ENCODE data around the gene TAF11L14.
"Not testable (repeated sequence)": the region's sequence is repeated elsewhere in the genome, so short reads cannot be mapped to it uniquely, and the experiment has no call there.

TAF11L14 gene

GRCh38 chr5:17634160-17634559 is at the start of gene TAF11L14:
Gene TAF11L14 (plus strand): TSS chr5:17634460.
- DNase-seq, result no peak

- not testable (repeated sequence) for DNase-seq
Observed at GRCh38 chr5:17585658-17586057, 48.6 kb upstream of the TAF11L14 start, which contains the start of gene TAF11L7. Gene TAF11L7 (minus strand): TSS chr5:17585758.

DNA sequence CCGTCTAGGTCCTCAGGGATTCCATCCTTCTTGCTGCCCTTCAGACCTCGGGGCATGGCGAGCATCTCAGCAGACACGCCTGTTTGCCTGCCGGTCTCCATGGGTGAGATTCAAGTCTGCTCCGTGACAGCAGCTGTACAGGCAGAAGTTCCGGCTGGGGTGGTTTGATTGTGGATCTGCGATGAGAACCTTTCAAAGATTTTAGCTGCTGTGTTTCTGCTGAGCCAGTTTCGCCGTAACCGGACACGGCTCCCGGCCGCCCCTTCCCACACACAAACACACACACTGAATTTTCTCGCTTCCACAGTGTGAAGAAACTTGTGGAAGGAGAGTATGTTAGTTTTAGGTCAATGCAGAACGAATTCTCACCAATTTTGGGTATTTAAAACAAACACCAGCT is 43.4 kb upstream of the TAF11L14 start, which contains the start of gene TAF11L8:
Gene TAF11L8 (minus strand): TSS at position 101 of the 400 bp plus-strand sequence.
- DNase-seq, result not testable (repeated sequence)

- not testable (repeated sequence) for DNase-seq
Observed at GRCh38 chr5:17594255-17594654, 40.0 kb upstream of the TAF11L14 start, which contains the start of gene TAF11L9. Gene TAF11L9 (minus strand): TSS chr5:17594394.

DNA sequence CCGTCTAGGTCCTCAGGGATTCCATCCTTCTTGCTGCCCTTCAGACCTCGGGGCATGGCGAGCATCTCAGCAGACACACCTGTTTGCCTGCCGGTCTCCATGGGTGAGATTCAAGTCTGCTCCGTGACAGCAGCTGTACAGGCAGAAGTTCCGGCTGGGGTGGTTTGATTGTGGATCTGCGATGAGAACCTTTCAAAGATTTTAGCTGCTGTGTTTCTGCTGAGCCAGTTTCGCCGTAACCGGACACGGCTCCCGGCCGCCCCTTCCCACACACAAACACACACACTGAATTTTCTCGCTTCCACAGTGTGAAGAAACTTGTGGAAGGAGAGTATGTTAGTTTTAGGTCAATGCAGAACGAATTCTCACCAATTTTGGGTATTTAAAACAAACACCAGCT is 36.5 kb upstream of the TAF11L14 start, which contains the start of gene TAF11L10:
Gene TAF11L10 (minus strand): TSS at position 101 of the 400 bp plus-strand sequence.
- not testable (repeated sequence) for DNase-seq

DNA sequence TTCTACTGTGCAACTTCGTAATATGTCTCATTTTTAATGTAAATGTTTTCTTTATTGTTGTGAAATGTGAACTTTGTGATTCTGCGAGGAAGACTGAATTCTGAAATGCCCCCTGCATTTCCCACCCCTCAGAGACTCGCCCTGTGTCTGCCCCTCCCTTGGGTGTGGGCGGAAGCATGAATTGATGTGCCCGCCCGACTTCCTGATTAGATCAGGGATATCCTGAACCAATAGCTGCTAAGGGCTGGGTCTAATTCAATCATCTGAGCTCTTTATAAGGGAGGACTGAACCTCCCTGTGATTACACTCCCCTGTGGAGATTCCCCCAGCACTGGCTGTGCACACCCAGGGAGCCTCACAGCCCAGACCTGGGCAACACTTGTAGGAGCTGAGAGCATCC is 30.4 kb upstream of the TAF11L14 start, which contains the start of gene TAF11L11:
Gene TAF11L11 (plus strand): TSS at position 304 of the 400 bp plus-strand sequence.
- DNase-seq, result not testable (repeated sequence)

DNA sequence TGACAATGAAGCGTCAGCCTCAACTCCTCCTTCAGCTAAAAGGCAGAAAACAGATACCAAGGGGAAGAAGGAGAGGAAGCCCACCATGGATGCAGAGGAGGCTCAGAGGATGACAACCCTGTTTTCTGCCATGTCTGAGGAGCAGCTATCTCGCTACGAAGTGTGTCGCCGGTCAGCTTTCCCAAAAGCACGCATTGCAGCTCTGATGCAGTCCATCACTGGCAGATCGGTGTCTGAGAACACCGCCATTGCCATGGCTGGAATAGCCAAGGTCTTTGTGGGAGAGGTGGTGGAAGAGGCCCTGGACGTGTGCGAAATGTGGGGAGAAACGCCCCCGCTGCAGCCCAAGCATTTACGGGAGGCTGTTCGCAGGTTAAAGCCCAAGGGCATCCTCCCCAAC is 29.3 kb upstream of the TAF11L14 start:
- DNase-seq, result no peak

- not testable (repeated sequence) for DNase-seq
Observed at GRCh38 chr5:17607461-17607860, 26.8 kb upstream of the TAF11L14 start.

DNA sequence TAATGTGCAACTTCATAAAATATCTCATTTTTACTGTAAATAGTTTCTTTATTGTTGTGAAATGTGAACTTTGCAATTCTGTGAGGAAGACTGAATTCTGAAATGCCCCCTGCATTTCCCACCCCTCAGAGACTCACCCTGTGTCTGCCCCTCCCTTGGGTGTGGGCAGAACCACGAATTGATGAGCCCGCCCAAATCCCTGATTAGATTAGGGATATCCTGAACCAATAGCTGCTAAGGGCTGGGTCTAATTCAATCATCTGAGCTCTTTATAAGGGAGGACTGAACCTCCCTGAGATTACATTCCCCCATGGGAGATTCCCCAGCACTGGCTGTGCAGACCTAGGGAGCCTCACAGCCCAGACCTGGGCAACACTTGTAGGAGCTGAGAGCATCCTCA is 24.2 kb upstream of the TAF11L14 start, which contains the start of gene TAF11L12:
Gene TAF11L12 (plus strand): TSS at position 301 of the 400 bp plus-strand sequence.
- DNase-seq, result not testable (repeated sequence)

- no peak for DNase-seq
Observed at GRCh38 chr5:17614872-17615605, 19.2 kb upstream of the TAF11L14 start.

DNA sequence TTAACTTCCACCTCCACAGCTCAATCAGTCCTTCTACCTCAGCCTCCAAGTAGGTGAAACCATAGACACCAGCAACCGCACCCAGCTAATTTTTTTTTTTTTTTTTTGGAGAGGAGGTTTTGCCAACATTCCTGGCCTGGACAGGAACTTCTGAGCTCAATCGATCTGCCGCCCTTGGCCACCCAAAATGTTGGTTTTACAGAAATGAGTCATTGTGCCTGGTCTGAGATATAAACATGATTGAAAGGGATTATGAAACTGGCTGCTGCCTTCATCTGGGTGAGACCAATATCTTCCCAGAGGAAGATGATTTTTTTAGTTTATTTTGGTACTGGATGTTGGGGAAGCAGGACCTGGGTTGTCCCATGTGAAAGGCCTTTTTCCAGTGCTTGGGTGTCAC is 14.9 kb upstream of the TAF11L14 start:
- DNase-seq, result no peak

- no peak for DNase-seq
Observed at GRCh38 chr5:17620627-17621026, 13.6 kb upstream of the TAF11L14 start.

DNA sequence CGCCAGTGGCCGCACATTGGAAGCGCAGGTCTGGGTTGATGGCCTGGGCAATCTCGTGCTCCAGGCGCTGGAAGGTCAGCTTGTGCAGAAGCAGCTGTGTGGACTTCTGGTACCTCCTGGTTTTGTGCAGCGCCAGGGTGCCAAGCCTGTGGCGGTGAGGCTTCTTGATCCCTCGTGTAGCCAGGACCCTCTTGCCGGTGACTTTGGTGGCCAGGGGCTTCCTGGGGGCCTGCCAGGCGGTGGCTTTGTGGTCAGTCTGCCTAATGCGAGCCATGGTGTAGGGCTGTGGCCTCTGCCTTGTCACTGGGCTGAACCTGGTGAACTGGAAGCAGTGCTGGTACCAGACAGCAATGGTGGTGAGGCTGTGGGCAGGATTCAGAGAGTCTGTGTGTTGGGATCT is 8.6 kb upstream of the TAF11L14 start:
- DNase-seq, result no peak

DNA sequence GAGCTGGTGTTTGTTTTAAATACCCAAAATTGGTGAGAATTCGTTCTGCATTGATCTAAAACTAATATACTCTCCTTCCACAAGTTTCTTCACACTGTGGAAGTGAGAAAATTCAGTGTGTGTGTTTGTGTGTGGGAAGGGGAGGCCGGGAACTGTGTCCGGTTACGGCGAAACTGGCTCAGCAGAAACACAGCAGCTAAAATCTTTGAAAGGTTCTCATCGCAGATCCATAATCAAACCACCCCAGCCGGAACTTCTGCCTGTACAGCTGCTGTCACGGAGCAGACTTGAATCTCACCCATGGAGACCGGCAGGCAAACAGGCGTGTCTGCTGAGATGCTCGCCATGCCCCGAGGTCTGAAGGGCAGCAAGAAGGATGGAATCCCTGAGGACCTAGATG is 2.5 kb upstream of the TAF11L14 start, which contains the start of gene TAF11L13:
Gene TAF11L13 (plus strand): TSS at position 301 of the 400 bp plus-strand sequence.
- not testable (repeated sequence) for DNase-seq

- DNase-seq, result not testable (repeated sequence)
Observed at GRCh38 chr5:17649232-17649631, 15.0 kb downstream of the TAF11L14 start.

GRCh38 chr5:17655201-17655759 is 21.0 kb downstream of the TAF11L14 start:
- not testable (repeated sequence) for DNase-seq

GRCh38 chr5:17655921-17656320 is 21.7 kb downstream of the TAF11L14 start:
- no peak for DNase-seq

GRCh38 chr5:17663182-17663581 is 28.9 kb downstream of the TAF11L14 start:
- DNase-seq, result peak; percentile 90 to 94

GRCh38 chr5:17665836-17666235 is 31.6 kb downstream of the TAF11L14 start:
- DNase-seq, result no peak

DNA sequence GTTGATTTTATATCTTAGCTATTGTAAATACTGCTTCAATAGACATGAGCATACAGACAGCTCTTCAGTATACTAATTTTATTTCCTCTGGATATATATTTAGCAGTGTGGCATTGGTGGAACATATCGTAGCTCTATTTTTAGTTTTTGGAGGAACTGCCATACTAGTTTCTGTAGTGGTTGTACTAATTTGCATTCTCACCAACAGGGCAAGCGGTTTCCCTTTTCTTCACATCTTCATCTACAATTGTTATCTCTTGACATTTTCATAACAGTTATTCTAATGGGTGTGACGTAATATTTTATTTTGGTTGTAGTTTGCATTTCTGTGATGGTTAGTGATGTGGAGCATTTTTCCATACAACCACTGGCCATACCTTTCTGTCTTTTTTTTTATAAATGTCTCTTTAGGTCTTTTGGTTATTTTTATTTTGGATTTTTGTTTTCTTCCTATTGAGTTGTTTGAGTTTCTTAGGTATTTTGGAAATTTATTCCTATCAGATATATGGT is 32.5 kb downstream of the TAF11L14 start:
- DNase-seq, result no peak

- no peak for DNase-seq
Observed at GRCh38 chr5:17670353-17670752, 36.1 kb downstream of the TAF11L14 start.

GRCh38 chr5:17678751-17679324 is 44.6 kb downstream of the TAF11L14 start:
- DNase-seq, result no peak

- DNase-seq, result no peak
Observed at GRCh38 chr5:17679597-17680203, 45.4 kb downstream of the TAF11L14 start.
